IMR-90 (cell line): ENCODE data around the gene ACE2.

Experiments used
- BHLHE40 ChIP-seq: fragments of 150-350 bp; IDR thresholded peaks from 2 replicates; pipeline ENCODE4 v1.6.1; 2016; ENCODE audit warnings: mild to moderate bottlenecking, low read depth, low read length
- CEBPB ChIP-seq: IDR thresholded peaks from 2 replicates; pipeline ENCODE4 v1.6.1; 2012; ENCODE audit warnings: low read depth, low read length, improper control_type of control experiment
- CHD1 ChIP-seq: IDR thresholded peaks from 2 replicates; pipeline ENCODE4 v1.6.1; 2012; ENCODE audit warnings: low read depth, low read length, improper control_type of control experiment
- CTCF ChIP-seq: conservative IDR thresholded peaks from 2 replicates; pipeline ENCODE4 v1.5.1; 2012; ENCODE audit warnings: mild to moderate bottlenecking, low read depth, low read length, improper control_type of control experiment
- MAFK ChIP-seq: IDR thresholded peaks from 2 replicates; pipeline ENCODE4 v1.6.1; 2012; ENCODE audit warnings: low read depth, low read length, improper control_type of control experiment
- MXI1 ChIP-seq: IDR thresholded peaks from 2 replicates; pipeline ENCODE4 v1.6.1; 2012; ENCODE audit warnings: low read depth, mild to moderate bottlenecking, low read length, moderate library complexity, borderline replicate concordance
- POLR2A ChIP-seq: IDR thresholded peaks from 2 replicates; pipeline ENCODE4 v1.6.1; 2012; ENCODE audit warnings: mild to moderate bottlenecking, low read depth, low read length
- RAD21 ChIP-seq: IDR thresholded peaks from 2 replicates; pipeline ENCODE4 v1.6.1; 2012; ENCODE audit warnings: low read length, improper control_type of control experiment
- TF ChIP-seq, protein P1 (sequence below): fragments of 150-350 bp; IDR thresholded peaks from 2 replicates; pipeline ENCODE4 v1.6.1; 2017; ENCODE audit warnings: mild to moderate bottlenecking, antibody characterized with exemption, low read length, low read depth

DNA sequence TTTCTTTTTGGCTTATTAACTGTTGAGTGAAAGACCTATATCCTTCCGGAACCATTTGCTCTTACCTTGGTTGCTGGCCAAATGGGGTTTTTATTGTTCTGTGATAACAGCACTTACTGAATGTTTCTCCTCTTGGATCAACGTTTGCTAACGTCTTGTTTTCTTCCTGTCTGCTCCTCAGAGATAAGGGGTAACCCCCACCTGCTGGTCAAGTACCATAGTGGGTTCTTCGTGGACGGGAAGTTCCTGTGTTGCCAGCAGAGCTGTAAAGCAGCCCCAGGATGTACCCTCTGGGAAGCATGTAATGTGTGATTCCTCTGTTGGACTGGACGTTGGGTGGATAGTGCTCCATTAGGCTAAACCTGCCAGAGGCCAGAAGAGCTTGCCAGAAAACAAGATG is 84.8 kb downstream of the ACE2 start:
- TF ChIP-seq CTCF (no peak), POLR2A (no peak), MAFK (no peak), CEBPB (no peak), BHLHE40 (no peak), RAD21 (no peak), CHD1 (no peak), MXI1 (no peak)
- TF ChIP-seq, protein P1, sequence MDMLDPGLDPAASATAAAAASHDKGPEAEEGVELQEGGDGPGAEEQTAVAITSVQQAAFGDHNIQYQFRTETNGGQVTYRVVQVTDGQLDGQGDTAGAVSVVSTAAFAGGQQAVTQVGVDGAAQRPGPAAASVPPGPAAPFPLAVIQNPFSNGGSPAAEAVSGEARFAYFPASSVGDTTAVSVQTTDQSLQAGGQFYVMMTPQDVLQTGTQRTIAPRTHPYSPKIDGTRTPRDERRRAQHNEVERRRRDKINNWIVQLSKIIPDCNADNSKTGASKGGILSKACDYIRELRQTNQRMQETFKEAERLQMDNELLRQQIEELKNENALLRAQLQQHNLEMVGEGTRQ: no peak
